GM21528 (cell line): ENCODE measurements around the gene ETV1.

Source experiments
- ATAC-seq: cut with Tn5 transposase; IDR thresholded peaks from one replicate; pipeline ENCODE4 v1.9.1; 2021; ENCODE audit warnings: mild to moderate bottlenecking, moderate library complexity; ENCODE audit not compliant: unreplicated experiment, low FRiP score

Gene ETV1

DNA sequence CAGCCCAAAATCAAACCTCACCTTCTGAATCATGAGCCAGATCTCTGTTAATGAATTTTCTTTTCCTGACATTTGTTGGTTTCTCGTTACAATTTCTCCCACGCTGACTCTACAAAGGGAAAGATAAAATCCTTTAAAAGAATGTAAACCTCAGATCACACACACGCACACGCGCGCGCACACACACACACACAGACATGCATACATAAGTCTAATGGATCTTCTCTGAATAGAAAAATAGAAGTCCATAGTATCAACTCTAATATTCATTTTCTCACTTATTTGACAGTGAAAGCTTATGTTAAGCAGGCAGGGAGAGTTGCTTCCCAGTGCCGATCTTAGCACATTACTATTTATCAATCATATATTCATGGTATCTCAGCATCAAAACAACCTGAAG, 1.4 kb downstream of the ETV1 start:
- ATAC-seq = no peak

DNA sequence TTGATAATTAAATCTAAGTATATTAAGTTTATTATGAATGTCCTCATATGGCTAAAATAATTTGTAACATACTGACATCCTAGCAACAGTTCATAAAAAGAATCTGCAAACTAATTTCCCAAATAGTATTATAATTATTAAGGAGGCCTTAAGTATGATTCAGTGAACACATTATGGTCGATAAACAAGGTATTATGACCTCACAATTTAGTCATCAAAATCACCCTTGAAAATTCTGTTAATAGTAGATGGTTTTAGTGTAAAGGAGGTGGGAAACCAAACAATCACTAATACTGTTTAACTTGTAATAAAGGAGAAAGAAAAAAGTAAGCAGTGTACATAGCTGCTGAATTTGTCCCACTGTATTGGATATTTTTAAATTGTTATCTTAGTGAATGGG, 2.1 kb downstream of the ETV1 start:
- no peak for ATAC-seq

DNA sequence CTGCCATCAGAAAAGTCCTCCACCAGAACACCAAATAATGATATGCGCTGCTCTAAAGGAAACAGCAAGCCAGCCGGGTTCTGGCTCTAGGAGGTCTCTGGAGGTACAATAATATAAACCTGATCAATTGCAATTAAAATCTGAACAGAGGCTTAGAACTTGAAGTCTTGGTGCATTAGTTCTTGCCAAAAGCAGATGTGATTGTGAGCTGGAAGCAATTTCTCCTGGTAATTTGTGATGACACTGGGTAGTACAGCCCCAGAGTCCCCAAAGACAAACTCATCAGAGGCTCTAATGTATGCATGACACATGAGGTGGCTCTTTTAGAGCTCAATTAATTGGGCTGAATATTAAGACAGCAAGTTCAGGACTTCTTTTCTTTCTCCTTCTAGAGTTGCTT, 3.3 kb downstream of the ETV1 start:
- ATAC-seq = no peak

DNA sequence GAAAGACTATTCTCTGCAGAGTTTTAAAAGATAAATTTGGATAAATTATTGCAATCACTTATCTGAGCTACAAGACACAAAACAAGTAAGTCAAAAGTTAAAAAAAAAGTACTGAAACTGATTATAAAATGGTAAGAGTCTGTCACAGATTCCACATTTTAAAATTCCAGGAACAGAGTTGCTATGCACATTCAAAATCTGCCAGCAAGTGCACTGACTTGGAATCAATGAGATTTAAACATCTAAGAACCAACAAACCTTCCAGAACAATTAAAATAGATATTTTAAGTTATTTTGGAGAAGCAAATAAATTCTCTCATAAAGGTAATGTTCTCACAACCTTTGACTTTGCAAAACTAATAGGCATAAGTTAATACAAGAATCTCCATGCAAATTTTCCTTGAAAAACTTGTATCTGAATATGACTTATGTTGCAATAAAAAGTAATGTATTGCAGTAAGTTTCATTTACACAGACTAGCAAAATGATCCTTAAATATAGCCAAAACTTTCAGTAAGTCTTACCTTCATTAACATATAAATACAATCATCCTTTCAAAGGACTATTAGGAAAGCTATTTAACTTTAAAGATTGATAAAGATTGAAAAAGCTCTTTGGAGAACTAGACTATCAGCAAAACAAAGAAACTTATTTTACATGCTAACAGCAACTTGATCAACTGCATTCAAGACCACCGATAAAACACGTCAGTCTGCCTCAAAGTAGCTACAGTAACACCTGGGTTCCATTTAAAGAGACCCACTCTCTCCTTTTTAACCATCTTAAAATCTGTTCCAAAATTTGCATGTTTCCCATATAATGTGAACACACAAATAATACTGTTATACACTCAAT, 4.4 kb downstream of the ETV1 start:
- no peak for ATAC-seq

DNA sequence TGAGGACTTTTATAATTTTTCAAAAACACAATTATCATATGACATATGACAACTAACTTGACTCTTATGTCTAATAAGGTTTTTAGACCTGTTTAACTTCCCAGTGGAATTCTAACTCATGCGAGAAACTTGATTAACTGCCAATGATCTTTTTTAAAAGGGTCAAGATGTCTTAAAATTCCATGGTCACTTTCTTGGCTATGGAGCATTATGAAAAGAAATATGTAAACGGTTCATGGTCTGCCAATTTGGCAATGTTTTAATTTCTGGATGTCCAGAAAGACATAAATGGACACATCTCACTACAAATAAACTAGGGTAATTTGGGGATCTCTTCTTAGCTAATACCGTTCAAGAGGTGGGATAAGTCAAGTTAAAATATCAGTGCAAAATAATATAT, 5.4 kb downstream of the ETV1 start:
- ATAC-seq = no peak

DNA sequence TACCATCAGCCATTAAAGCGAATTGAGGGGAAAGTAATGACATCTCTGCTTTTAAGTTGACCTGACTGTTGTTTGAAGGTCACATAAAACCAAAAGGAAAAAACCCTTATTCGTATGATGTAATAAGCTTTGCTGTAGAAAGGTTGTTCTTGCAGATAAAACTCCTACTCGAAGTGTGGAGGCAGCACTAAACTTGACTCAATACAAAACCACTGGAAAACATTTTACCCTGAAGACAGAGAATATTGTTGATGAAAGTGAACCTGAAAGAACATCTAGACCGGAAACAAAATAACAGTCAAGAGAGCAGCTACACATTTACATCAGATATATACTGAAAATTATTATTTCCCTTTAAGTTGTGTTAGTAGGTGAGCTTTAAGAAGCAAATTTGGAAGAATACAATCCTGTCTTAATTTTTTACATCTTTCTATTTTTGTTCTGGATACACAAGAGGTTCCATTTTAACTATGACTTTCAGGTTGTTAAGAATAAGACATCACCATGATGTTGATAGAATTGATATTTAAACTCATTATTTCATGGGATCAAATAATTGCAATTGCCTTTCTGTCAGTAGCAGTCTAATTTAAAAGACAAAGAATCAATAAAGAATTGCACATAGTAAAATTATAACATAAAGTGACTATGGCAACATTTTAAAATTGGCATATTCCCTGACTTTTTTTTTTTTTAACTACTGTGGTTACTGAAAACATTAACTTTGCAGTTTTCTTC, 6.4 kb downstream of the ETV1 start:
- no peak for ATAC-seq

DNA sequence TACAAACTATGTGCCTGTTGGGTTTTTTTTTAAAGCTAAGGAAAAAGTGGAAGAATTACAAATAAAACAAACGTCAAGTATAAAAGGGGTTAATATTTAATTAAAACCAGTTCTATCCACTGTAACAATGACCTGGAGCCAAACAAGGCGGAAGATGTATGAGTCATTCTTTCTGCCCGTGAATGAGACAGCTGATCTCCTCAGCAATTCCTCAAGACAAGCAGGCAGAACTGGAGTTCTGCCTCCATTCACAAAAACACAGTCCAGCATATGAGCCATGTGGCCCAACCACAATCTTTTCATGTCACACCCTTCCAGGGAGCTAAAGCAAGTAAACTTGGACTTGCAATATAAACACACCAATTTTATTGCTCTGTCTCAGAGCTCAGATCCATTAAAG, 8.4 kb downstream of the ETV1 start:
- ATAC-seq = no peak

DNA sequence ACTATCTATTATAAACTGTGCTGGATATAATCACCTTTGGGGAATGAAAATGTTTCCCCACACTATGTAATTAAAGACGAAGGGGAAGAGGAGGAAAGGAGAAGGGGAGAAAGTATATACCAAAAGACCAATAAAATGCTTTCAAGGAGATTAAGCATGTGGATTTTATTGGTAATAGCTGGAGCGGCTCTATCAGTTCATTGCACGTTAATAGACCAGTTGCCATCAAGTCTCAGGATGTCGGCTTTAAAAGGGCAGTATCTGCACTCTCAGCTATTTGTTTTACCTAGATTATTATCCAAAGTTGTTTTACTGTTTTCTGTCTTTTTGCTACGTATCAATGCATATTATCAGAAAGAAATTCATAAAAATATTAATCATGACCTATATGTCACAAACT, 9.0 kb downstream of the ETV1 start:
- ATAC-seq = no peak

DNA sequence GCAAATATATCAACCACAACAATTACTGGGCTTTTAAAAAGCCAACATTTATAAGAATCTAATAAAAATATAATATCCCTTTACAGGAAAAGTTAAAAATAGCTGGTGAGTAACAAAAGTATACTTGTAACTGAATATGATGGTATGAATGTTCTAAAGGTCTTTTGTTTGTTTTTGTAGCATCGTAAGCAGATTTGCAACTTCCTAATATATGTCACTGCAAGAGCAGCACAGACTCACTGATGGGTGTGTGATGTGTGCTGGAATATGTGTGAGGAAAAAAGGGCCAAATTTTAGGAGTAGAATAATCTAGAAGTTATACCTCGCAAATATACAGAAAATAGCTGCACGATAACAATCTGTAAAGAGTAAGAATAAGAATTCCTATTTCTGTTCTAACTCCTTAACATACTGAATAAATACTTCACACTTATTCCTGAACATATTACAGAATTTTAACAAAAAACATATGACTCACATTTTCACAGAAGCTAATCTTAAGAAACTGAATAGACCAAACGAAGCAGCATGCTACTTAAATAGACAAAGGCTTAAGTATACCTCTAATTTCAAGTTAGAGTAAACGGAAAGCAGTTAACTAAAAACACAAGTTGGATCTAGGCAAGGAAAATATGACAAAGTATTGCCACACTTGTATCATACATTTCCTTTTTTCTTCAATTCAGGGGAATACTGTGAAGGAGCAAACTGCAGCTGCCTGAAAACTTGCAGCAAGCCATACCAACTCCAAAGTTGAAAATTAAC, 9.6 kb downstream of the ETV1 start:
- ATAC-seq = no peak

DNA sequence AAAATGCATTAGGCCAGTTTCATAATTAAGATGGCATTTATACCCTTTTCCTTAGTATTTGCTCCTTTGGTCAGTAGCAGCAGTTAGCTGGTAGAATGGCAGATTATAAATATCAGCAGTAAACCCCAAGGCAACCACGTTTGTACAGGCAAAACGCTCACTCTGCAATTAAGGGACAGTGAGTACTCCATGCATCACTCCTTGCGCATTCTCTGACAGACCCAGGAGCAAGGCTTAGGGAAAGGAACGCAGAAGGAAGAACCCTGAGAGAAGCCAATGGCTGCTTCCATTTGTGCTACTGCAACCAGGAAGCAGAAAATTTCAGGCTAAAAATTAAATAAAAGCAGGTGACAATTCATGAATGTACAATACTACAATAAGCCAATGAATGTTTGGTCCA, 12.9 kb downstream of the ETV1 start:
- no peak for ATAC-seq

DNA sequence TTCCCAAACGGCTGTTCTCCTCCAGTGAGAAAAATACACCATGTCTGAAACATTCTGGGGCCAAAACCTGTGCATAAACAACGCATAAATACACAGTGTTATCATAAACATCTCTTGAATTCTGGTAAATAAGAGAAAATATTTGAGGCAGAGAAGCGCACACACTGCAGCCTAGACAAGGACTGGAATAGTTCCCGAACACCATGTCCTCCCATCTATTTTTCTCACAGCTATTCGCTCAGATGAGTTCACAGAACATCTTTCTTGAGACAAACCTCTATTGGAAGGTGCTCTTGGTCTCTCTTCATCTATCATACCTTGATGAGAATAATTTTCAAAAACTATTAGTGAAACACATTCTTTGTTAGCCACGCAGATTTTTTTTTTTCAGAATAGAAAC, 24.4 kb downstream of the ETV1 start:
- no peak for ATAC-seq

DNA sequence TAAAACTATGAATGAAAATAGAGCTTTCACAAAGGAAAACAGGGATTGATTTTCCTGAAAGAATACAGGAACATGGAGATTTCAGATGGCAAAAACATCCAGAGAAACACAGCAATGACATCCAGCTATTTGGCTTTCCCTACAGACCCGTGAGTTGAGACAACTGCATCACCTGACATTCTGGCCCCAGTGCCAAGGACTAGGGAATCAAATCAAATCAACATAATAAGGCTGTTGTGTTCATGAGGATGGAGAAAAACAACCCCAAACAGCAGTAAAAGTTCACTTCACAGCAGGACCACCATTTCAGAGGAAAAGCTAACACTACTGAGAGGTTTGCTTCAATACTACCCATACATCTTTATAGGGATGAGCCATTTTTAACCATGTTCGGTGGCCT, 25.5 kb downstream of the ETV1 start:
- no peak for ATAC-seq

DNA sequence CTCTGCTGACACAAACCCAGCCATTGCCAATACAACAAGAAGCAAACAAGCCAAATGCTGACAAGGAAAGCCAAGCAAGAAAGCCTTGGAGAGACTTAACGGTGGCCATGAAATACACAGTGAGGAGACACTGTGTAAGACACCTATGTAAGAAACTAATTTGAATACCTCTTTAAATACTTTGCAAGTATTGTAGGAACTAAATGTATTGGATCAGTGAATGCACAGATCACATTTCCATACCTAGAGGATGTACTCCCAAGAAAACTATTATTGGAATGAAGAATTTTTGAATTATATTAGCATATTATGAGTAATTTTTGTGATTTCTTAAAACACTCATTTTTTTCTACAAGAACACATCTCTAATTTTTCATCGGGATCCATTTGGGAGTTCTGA, 34.0 kb downstream of the ETV1 start:
- no peak for ATAC-seq

DNA sequence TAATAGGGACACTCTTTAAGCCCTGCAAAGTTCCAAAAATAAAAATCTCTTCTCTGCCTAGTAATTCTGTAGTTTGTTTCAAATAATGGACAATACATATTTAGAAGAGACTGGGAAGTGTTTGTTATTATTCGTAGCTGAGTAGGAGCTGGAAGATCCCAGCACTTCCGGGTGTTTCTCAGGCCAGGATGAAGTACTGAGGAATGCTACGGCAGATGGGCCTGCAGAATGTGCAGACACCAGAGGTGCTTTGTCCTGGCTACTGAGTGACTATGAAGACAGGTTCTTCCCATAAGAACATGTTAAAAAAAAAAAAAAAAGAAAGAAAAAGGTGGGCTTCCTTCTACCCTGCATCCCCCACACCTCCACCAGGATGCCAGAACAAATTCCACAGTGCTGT, 36.1 kb downstream of the ETV1 start:
- no peak for ATAC-seq

DNA sequence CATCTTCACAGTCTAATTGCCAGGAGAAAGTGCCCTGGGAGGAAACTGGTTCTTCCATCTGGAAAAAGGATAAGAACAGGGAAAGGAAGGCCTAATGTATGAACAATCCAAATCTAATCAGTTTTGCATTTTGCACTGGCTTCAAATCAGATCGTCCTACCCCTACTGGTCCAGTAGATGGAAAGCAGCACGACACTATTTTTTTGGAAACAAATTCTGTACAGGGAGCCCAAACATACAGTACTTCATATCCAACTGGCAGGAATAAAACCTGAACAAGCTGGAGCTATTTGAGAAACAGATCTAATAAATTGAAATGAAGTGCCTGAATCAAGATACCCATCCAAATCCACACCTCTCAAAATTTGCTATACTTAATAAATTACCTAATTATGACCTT, 36.5 kb downstream of the ETV1 start:
- ATAC-seq = no peak

DNA sequence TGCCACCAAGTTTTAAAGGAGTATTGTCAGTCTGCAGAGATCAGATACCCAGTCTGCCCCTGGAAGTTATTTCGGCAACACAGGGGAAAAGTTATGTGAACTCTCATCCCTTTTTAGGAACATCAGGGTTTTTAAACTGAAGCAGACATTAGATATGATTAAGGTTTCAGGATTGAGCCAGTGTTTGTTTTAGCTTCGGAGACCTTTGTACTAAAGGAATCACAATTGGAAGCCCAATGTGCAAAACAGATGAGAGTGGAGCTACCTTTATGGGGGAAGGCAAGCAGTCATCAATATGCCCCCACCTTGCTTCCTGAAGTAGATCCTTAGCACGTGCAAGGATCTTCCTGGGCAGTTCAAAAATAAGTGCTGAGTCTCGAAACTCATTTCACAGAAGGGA, 39.5 kb downstream of the ETV1 start:
- no peak for ATAC-seq

DNA sequence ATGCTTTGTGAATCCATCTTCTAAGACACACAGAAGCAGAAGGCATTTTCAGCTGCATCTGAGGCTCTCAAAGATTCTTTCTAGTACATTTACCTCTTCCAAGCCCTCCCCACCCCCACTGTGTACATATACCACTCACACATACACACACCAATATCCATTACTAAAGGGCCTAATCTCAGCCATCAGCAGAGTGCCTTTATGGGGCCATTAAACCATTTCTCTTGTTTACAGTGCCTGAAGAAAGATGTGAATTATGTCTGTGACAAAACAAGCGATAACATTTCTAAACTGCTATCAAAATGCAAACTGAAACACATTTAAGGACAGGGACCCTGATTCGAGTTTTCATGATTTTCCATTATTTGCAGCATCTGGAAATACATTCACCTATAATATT, 40.0 kb downstream of the ETV1 start:
- ATAC-seq = no peak

DNA sequence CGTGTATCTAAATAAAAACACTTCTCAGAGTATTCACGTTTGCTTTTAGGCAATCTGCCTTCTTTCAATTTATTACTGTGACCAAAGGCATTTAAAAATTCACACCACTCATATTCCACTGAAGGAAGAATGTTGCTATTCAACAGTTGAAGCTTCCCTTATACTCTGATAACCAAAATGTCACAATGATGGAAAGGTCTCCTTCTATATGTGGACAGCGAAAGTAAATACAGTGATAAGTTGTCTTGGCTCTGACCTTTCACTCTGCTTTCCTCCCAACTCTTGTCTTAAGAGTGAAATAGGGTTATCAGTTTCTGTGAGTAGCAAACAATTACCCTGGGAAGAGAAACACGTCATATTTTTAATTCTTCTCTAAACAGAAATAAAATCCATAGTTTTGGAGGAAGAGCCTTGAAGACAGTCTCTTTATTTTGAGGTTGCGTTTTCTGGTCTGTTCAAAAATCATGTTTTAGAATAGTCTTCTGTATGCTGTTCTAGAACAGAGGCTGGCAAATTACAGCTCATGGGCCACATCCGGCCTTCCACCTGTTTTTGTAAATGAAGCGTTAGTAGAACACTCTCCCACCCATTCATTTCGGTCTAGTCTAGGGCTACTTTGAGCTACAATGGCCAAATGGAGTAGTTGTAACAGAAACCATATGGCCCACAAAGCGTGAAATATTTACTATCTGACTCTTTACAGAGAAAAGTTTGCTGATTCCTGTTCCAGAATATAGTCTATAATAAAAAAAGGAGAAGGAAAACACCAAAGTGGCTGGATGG, 41.3 kb downstream of the ETV1 start:
- no peak for ATAC-seq

DNA sequence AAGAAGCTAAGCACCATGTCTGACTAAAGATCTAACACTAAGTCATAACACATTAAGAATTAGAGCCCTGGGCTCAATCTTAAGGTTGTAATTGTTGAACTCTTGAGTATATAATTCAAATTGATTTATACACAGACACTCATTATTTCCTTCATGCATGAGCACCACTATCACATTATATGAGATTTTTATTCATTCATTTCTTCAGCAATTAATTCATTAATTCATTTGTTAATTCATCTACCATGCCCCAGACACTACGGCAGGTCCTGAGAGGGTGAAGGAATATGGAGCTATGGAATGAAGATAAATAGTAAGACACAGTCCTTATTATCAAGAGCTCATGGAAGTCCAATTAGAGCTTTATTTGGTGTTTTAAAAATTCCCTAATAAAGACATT, 41.9 kb downstream of the ETV1 start:
- no peak for ATAC-seq

DNA sequence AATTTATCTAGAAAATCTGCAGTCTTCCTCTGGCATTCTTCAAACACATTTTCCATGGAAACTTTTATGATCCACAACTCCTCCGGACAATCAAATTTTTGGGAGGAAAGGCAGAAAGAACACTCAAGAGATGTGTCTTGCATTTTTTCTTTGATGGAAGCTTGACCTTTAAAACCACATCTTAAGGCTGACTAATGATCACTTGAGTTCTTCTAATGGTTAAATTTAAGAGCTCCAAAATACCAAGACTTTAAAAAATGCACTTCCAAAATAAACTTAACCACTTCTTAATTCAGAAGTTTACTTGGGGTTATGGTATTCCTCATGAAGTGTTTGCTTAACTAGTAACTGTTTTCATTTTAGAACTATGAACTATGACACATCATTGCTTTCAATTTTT, 43.3 kb downstream of the ETV1 start:
- ATAC-seq = no peak

DNA sequence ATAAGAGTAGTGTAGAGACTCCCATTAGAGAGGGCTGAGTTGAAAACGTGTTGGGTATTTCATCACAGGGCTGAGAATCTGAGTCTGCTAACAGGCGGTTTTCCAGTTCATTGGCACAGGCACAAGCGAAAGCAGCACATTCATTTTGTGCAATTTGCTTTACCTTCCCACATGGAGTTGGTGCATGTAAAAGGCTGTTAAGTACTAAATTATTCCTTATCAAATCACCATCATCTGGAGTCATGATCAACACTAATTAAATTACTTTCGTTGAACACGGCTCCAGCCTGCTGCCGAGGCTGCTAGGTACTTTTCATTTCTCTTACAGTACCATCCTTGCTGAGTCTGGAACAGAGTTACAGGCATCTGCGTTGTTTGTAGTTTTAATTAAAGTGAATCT, 43.8 kb downstream of the ETV1 start:
- ATAC-seq = no peak
